Fibroblast of skin of scalp (primary cell): ENCODE results near the gene PPM1H.

Experiments
- DNase-seq: peaks from one replicate; pipeline ENCODE4 v3.0.0-alpha.2; 2013

The PPM1H gene

GRCh38 chr12:62794218-62794583 is 140.7 kb downstream of the PPM1H start:
- no peak for DNase-seq

GRCh38 chr12:62793256-62794217 is 141.4 kb downstream of the PPM1H start:
- peak; percentile 97 for DNase-seq

DNA sequence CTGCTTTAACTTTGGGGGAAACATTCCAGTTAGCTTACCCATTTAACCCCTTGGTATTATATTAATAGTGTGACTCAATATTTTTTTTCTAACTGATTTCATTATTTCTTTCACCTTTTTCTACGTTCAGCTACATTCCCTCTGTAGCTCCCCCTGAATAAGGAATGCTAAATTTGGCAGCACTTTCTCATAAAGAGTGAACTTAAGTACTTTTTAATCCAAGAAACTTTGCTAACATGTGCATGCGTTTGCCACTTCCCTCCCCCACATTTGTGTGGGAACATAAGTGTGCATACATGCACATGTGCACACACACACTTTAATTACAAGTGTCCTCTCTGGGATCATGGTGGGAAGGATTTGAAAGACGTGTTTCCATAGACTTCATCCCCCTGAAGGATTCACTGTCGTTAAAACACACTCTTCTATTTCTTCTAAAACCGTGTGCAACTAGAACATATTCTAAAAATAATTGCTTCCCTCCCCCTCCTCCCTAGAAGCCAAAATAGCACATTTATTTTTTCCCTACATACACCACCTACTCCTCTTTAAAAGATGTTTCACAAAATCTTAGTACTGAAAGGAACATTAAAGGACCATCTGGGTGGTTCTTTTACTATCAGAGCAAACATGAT is 142.6 kb downstream of the PPM1H start:
- DNase-seq: no peak

DNA sequence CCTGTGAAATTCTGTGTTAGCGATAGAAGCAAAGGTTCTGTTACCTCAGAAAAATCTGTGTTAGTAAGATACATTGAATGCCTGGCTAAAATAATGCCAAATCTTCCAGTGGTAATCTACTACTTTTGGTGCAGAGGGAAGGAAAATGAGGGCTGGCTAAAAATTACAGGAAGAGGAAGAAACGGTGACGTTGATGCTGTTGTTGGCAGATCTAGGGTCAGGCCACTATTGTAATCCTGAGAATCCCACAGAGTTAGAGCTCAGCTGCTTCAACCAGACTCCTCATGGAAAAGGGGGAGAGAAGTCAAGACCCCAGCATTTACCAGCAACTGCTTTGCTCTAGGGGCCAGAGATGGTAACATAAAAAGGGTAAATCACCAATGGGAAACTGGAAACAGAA is 145.1 kb downstream of the PPM1H start:
- DNase-seq: no peak

GRCh38 chr12:62787611-62788010 is 147.3 kb downstream of the PPM1H start:
- peak; percentile 19 for DNase-seq

GRCh38 chr12:62787023-62787422 is 147.9 kb downstream of the PPM1H start:
- DNase-seq: no peak

DNA sequence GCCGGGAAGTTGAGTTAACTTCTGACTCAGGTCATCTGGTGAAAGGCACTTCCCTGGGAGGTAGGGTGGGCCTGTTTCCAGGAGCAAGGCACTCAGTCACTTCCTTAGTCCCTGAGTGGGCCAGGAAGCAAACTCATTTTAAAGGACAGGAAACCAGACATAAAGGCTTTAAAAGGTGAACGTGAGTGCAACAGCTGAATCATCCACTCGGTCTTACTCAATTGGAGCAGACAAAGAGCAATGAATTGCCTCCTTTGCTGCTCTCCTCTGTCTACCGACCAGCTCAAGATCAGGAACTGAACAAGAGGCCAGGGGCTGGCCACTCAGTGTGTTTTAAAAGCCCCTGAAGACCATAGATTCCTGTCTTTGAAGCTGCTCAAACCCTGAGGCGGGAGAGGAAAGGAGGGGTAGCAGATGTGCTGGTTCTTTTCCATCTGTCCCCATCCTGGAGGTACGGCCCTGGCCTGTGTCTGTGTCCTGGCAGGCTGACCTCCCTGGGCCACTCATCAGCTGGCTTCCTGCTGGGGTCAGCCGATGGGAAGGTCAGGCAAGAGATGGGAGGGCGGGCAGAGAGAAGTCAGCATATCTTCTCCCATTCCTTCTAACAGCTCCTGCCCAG is 148.9 kb downstream of the PPM1H start:
- DNase-seq: peak; percentile 81

DNA sequence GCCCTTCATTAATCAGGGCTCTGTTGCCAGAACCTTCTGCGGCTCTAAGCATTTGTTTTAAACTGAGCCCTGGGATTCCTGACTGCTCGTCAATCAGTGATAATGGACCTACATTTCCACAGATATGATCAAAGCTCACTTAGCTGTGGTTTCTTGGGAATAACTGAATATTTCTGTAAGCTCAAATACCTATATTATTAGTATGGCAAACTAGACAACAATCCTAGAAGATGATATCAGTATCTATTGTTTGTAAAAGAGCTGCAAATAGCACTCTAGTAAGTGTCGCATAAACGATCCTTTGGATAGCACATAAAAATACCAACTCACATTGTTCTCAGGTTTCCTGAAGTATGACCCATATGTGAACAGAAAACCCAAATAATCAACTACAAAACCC is 150.4 kb downstream of the PPM1H start:
- no peak for DNase-seq

GRCh38 chr12:62783881-62784280 is 151.1 kb downstream of the PPM1H start:
- DNase-seq: peak; percentile 14

- DNase-seq: no peak
Measured at GRCh38 chr12:62781136-62781880, 153.6 kb downstream of the PPM1H start.

DNA sequence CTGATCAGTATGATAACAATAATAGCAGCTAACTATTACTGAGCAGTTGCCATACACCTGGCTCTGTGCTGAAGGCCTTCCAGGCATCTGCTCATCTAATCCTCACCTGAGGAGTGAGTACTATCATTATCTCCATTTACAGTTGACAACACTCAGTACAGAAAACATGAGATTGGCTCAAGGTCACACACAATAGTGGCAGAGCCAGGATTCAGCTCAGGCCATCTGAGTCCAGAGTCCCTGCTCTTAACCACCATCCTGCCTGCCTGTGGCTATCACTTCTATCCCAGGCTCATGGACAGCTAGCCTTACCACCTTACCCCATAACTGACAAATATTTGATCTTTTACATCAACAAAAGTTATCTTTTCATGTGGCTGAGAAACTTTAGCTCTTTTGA is 155.5 kb downstream of the PPM1H start:
- no peak for DNase-seq

GRCh38 chr12:62778187-62778586 is 156.8 kb downstream of the PPM1H start:
- DNase-seq: no peak

DNA sequence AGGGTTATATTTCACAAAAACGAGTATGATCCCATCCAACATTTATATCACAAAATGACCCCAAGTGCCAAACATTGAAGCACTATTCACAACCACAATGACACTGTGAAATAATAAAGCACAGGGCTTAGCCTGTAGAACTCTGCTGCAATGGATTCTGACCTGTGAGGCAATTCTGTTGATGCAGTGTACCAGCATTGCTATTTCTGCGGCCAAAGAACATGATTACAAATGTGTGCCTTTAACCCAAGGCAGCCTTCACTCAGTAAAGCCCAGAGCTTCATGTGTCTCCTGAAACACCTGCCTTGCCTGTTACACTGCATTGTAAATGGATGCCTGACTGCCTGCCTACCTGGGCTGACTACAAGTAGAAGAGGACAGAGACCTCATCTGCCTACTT is 158.0 kb downstream of the PPM1H start:
- no peak for DNase-seq

DNA sequence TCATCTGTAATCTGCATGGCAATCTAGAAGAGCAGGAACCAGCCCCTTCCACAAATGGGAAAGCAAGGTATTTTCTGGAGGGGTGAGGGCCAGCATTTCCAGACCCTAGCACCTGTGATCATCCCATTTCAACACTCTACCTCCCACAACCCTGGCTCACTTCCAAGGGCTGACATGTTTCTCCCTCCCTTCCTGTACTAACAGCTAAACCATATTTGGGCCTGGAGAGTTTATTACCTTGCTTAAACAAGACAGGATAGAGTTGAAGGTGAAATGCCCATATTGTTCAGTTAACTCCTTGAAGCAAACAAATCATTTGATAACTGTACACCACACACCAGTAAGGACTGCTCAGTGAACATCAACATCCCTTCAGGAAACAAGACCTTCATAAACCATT is 158.4 kb downstream of the PPM1H start:
- no peak for DNase-seq

DNA sequence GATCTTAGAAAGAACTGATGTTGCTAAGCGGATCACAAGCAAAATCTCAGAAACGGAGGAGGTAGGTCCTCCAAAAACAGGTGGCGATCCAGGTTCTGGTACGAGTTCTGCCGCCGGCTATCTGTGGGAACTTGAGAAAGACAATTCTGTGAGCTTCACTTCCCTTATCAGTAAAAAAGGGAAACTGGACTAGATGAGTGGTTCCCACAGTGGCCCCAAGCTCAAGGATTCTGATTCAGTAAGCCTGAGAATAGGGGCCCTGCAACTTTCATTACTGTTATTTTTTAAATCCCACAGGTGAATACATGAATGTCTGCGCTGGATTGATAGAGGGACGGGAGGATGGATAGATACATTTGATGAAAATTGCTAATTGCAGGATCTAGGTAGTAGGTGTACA is 160.2 kb downstream of the PPM1H start:
- DNase-seq: no peak

- DNase-seq: peak; percentile 66
Measured at GRCh38 chr12:62772416-62772955, 162.5 kb downstream of the PPM1H start.

- no peak for DNase-seq
Measured at GRCh38 chr12:62771828-62772227, 163.1 kb downstream of the PPM1H start.

GRCh38 chr12:62770381-62770780 is 164.6 kb downstream of the PPM1H start:
- DNase-seq: no peak

GRCh38 chr12:62769076-62769619 is 165.8 kb downstream of the PPM1H start:
- DNase-seq: no peak

DNA sequence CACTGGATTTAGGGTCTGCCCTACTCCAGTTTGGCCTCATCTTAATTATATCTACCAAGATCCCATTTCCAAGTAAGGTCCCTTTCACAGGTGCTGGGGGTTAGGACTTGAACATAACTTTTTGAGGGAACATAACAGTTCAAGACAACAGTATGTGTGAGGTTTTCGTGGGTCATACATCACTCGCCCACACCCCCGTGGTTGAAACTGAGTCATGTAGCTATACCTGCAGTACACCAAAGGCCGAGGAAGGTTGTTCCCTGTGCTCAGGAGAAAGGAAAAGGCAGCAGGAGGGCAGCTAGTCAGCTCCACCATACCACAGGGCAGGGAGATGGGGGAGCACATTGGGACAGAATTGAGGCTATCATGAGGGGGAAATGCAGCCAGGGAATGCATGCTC is 167.0 kb downstream of the PPM1H start:
- no peak for DNase-seq

DNA sequence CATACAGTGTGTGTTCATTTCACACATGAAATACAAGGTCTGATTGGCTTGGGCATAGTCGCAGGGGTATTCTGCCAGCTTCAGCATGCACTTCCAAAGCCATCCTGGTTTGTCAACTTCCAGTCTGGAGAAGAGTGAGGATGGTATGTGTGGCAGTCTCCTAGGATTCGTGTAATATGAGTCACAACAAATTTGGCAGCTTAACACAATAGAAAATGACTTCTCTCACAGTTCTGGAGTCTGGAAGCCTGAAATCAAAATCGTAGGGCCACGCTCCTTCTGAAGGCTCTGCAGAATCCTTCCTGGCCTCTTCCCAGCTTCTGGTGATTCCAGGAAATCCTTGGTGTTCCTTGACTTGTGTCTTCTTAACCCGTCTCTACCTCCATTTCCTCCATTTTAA is 167.5 kb downstream of the PPM1H start:
- peak; percentile 87 for DNase-seq

GRCh38 chr12:62766496-62766895 is 168.5 kb downstream of the PPM1H start:
- no peak for DNase-seq
